ENCODE results near the gene TTLL11. TPM values are rescaled to one million over a fixed set of nuclear protein-coding genes. Genes with fewer than 3 reads are reported as not detected.
"Not testable (repeated sequence)": the region's sequence is repeated elsewhere in the genome, so short reads cannot be mapped to it uniquely, and the experiment has no call there.

The TTLL11 gene
- total RNA-seq, 6 donors from 2014 or later: 6.8 to 18.9 (median 12.9) TPM

- WGBS, 2 donors: 63 to 71% methylated on average over 3 of the region's 3 CpGs
- Histone ChIP-seq H3K4me1 (no peaks in the 10 kb centered on the region), H3K9me3 (peaks cover 0 to 9% (median 2%) of the 10 kb centered on the region in 4 donors), H3K27ac (no peak overlapping the region), H3K36me3 (no peaks in the 10 kb centered on the region), H3K27me3 (no peaks in the 10 kb centered on the region), H3K4me3 (no peak overlapping the region)
- ATAC-seq (ENCODE audit: low FRiP score in 2 of 2) (no peak), DNase-seq (no peak)
- TF ChIP-seq POLR2AphosphoS5 (IDR thresholded peaks at IDR 0.05) (no peak), POLR2A (IDR thresholded peaks at IDR 0.05) (no peak), EP300 (IDR thresholded peaks at IDR 0.05) (no peak)
- TF ChIP-seq, protein P1, sequence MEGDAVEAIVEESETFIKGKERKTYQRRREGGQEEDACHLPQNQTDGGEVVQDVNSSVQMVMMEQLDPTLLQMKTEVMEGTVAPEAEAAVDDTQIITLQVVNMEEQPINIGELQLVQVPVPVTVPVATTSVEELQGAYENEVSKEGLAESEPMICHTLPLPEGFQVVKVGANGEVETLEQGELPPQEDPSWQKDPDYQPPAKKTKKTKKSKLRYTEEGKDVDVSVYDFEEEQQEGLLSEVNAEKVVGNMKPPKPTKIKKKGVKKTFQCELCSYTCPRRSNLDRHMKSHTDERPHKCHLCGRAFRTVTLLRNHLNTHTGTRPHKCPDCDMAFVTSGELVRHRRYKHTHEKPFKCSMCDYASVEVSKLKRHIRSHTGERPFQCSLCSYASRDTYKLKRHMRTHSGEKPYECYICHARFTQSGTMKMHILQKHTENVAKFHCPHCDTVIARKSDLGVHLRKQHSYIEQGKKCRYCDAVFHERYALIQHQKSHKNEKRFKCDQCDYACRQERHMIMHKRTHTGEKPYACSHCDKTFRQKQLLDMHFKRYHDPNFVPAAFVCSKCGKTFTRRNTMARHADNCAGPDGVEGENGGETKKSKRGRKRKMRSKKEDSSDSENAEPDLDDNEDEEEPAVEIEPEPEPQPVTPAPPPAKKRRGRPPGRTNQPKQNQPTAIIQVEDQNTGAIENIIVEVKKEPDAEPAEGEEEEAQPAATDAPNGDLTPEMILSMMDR (IDR thresholded peaks at IDR 0.05): no peak
Observed at GRCh38 chr9:121801579-121801978, 291.5 kb downstream of the TTLL11 start.

- no peaks in the 10 kb centered on the region for H3K36me3 ChIP-seq
- WGBS, 2 donors: 88 to 92% methylated on average over 10 of the region's 10 CpGs
- DNase-seq (no peak), ATAC-seq (ENCODE audit: low FRiP score in 2 of 2) (no peak)
- H3K4me3 ChIP-seq: no peak overlapping the region
- peaks cover 0 to 9% (median 2%) of the 10 kb centered on the region in 4 donors for H3K9me3 ChIP-seq
- no peaks in the 10 kb centered on the region for H3K4me1 ChIP-seq
- TF ChIP-seq, protein P1 (IDR thresholded peaks at IDR 0.05): no peak
- TF ChIP-seq POLR2AphosphoS5 (IDR thresholded peaks at IDR 0.05): no peak
- no peak for TF ChIP-seq POLR2A (IDR thresholded peaks at IDR 0.05)
- no peak for TF ChIP-seq EP300 (IDR thresholded peaks at IDR 0.05)
- H3K27ac ChIP-seq: no peak overlapping the region
- no peaks in the 10 kb centered on the region for H3K27me3 ChIP-seq
Observed at GRCh38 chr9:121800376-121800775, 292.7 kb downstream of the TTLL11 start.

DNA sequence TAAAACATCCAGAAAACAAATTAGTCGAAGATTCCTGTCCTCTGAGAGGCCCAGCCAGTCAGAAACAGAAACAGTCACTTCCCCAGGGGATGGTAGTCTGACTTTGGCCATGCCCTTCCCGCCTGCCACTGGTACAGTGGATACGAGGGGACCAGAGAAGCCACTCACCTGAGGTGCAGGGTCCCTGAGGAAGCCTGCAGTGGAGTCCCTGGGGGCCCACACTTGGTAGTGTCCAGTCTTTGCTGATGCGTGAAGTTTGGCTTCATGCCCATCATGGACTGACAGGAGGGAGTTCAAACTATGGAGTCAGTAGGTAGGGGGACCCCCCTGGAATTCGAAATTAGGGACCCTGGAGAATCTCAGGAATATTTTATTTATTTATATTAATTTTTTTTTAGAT is 294.2 kb downstream of the TTLL11 start:
- TF ChIP-seq, protein P1 (IDR thresholded peaks at IDR 0.05): no peak
- no peak for TF ChIP-seq POLR2A (IDR thresholded peaks at IDR 0.05)
- no peak for TF ChIP-seq POLR2AphosphoS5 (IDR thresholded peaks at IDR 0.05)
- TF ChIP-seq EP300 (IDR thresholded peaks at IDR 0.05): no peak
- H3K4me1 ChIP-seq: peaks cover 0 to 3% (median 0%) of the 10 kb centered on the region in 4 donors
- ATAC-seq (ENCODE audit: low FRiP score in 2 of 2) (no peak), DNase-seq (no peak)
- no peak overlapping the region for H3K27ac ChIP-seq
- H3K9me3 ChIP-seq: no peaks in the 10 kb centered on the region
- no peaks in the 10 kb centered on the region for H3K27me3 ChIP-seq
- WGBS, 2 donors: 78 to 79% methylated on average over 5 of the region's 5 CpGs
- no peaks in the 10 kb centered on the region for H3K36me3 ChIP-seq
- H3K4me3 ChIP-seq: no peak overlapping the region

DNA sequence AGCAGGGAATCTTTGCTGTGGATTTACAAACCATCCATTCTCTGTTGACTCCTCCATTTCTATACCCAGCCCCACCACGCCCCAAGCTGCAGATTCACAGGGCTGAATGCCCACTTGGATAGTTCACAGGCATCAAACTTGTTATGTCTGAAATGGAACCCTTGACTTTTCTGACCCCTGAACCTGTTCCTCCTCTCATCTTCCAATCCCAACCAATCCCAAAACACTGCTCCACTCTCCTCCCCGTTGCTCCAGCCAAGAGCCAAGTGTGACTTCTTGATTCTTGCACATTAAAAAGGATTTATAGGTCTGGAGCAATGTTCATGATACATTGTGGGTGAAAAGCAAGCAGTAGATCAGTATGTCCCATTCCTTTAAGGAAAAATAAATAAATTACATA is 296.0 kb downstream of the TTLL11 start:
- Histone ChIP-seq H3K9me3 (no peaks in the 10 kb centered on the region), H3K4me1 (peaks cover 0 to 3% (median 0%) of the 10 kb centered on the region in 4 donors), H3K27me3 (no peaks in the 10 kb centered on the region), H3K27ac (no peak overlapping the region), H3K36me3 (no peaks in the 10 kb centered on the region), H3K4me3 (no peak overlapping the region)
- TF ChIP-seq POLR2A (IDR thresholded peaks at IDR 0.05) (no peak), EP300 (IDR thresholded peaks at IDR 0.05) (no peak), POLR2AphosphoS5 (IDR thresholded peaks at IDR 0.05) (no peak)
- TF ChIP-seq, protein P1 (IDR thresholded peaks at IDR 0.05): no peak
- no peak for DNase-seq
- ATAC-seq (ENCODE audit: low FRiP score in 2 of 2): no peak
- 38 to 91% methylated on average over 2 of the region's 2 CpGs for WGBS, 2 donors

DNA sequence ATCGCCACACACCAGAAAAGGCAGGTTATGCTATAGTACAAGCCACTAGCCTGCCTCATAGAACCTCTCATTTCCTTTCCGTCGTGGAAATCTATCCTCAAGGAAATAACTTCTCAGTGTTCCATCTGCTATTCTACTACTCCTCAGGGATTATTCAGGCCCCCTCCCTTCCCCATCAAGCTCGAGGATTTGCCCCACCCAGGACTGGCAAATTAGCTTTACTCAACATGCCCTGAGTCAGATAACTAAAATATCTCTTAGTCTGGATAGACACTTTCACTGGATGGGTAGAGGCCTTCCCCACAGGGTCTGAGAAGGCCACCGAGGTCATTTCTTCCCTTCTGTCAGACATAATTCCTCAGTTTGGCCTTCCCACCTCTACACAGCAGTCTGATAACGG is 298.8 kb downstream of the TTLL11 start:
- not testable (repeated sequence) for H3K4me3 ChIP-seq; H3K27me3 ChIP-seq; H3K27ac ChIP-seq; ATAC-seq (ENCODE audit: low FRiP score in 2 of 2); DNase-seq; H3K9me3 ChIP-seq; H3K4me1 ChIP-seq; H3K36me3 ChIP-seq
- 65 to 79% methylated on average over 6 of the region's 6 CpGs for WGBS, 2 donors

DNA sequence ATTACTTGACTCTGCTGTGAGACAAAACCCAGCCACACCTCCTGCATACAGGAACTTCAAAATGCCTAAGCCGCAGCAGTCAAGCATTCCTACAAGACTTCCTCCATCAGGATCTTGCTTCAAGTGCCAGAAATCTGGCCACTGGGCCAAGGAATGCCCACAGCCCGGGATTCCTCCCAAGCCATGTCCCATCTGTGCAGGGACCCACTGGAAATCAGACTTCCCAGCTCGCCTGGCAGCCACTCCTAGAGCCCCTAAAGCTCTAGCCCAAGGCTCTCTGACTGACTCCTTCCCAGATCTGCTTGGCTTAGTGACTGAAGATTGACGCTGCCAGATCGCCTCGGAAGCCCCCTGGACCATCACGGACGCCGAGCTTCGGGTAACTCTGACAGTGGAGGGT is 300.6 kb downstream of the TTLL11 start:
- H3K4me3 ChIP-seq; H3K27me3 ChIP-seq; H3K27ac ChIP-seq; ATAC-seq (ENCODE audit: low FRiP score in 2 of 2); H3K36me3 ChIP-seq; H3K9me3 ChIP-seq; DNase-seq; H3K4me1 ChIP-seq: not testable (repeated sequence)
- WGBS, 2 donors: 89% methylated on average over 9 to 10 of the region's 10 CpGs

All from upper lobe of left lung (tissue), 6 donors.